ENCODE results near the gene CPA5. TPM values are rescaled to one million over a fixed set of nuclear protein-coding genes. Genes with fewer than 3 reads are reported as not detected.
A peak's percentile ranks its signal among the peaks of the same experiment; 100 is the strongest.
"Not testable (repeated sequence)": the region's sequence is repeated elsewhere in the genome, so short reads cannot be mapped to it uniquely, and the experiment has no call there.

The CPA5 gene
- total RNA-seq, 2 donors from 2014 or later: not detected

GRCh38 chr7:130367836-130368746 lies 23.5 kb downstream of the CPA5 start:
- H3K27me3 Mint-ChIP-seq: no peaks in the 10 kb centered on the region
- H3K27ac Mint-ChIP-seq: no peak overlapping the region
- H3K4me3 Mint-ChIP-seq: no peak overlapping the region
- H3K9me3 Mint-ChIP-seq: no peaks in the 10 kb centered on the region
- peaks cover 6 to 8% of the 10 kb centered on the region in 2 donors for H3K4me1 Mint-ChIP-seq (ENCODE audit: low read depth in 2 of 2)
- no peak for DNase-seq (ENCODE audit: low spot score)
- ATAC-seq: no peak
- H3K36me3 Mint-ChIP-seq: no peaks in the 10 kb centered on the region

GRCh38 chr7:130369110-130369711 lies 24.6 kb downstream of the CPA5 start:
- Mint-ChIP-seq H3K36me3 (no peaks in the 10 kb centered on the region), H3K4me3 (no peak overlapping the region), H3K27ac (no peak overlapping the region), H3K27me3 (no peaks in the 10 kb centered on the region), H3K9me3 (no peaks in the 10 kb centered on the region), H3K4me1 (ENCODE audit: low read depth in 2 of 2) (peaks cover 6 to 8% of the 10 kb centered on the region in 2 donors)
- no peak for ATAC-seq
- DNase-seq (ENCODE audit: low spot score): no peak

- Mint-ChIP-seq H3K9me3 (no peaks in the 10 kb centered on the region), H3K36me3 (no peaks in the 10 kb centered on the region), H3K27ac (no peak overlapping the region), H3K4me3 (no peak overlapping the region), H3K27me3 (no peaks in the 10 kb centered on the region), H3K4me1 (ENCODE audit: low read depth in 2 of 2) (peaks cover 6 to 8% of the 10 kb centered on the region in 2 donors)
- no peak for DNase-seq (ENCODE audit: low spot score)
- ATAC-seq: no peak
These were observed 25.4 kb downstream of the CPA5 start for GRCh38 chr7:130369831-130370550.

- Mint-ChIP-seq H3K36me3 (no peaks in the 10 kb centered on the region), H3K4me1 (ENCODE audit: low read depth in 2 of 2) (peaks cover 6 to 8% of the 10 kb centered on the region in 2 donors), H3K27ac (no peak overlapping the region), H3K27me3 (no peaks in the 10 kb centered on the region), H3K9me3 (peaks cover under 1% of the 10 kb centered on the region), H3K4me3 (no peak overlapping the region)
- ATAC-seq: no peak
- no peak for DNase-seq (ENCODE audit: low spot score)
These were observed 26.4 kb downstream of the CPA5 start for GRCh38 chr7:130371046-130371445.

- no peak overlapping the region for H3K4me3 Mint-ChIP-seq
- H3K9me3 Mint-ChIP-seq: peaks cover 6% of the 10 kb centered on the region
- peaks cover 6 to 8% of the 10 kb centered on the region in 2 donors for H3K4me1 Mint-ChIP-seq (ENCODE audit: low read depth in 2 of 2)
- H3K27me3 Mint-ChIP-seq: no peaks in the 10 kb centered on the region
- no peak for DNase-seq (ENCODE audit: low spot score)
- no peaks in the 10 kb centered on the region for H3K36me3 Mint-ChIP-seq
- H3K27ac Mint-ChIP-seq: no peak overlapping the region
- ATAC-seq: no peak
These were observed 28.0 kb downstream of the CPA5 start for GRCh38 chr7:130372402-130373165.

GRCh38 chr7:130374507-130374906 lies 29.9 kb downstream of the CPA5 start:
- no peak overlapping the region for H3K27ac Mint-ChIP-seq
- ATAC-seq: no peak

GRCh38 chr7:130376461-130376860 lies 31.8 kb downstream of the CPA5 start:
- not testable (repeated sequence) for DNase-seq (ENCODE audit: low spot score); H3K4me3 Mint-ChIP-seq; ATAC-seq; H3K36me3 Mint-ChIP-seq; H3K27ac Mint-ChIP-seq; H3K4me1 Mint-ChIP-seq (ENCODE audit: low read depth in 2 of 2); H3K9me3 Mint-ChIP-seq; H3K27me3 Mint-ChIP-seq

More at GRCh38 chr7:130374507-130374906, 29.9 kb downstream of the CPA5 start:
- peaks cover 6% of the 10 kb centered on the region for H3K9me3 Mint-ChIP-seq
- H3K27me3 Mint-ChIP-seq: no peaks in the 10 kb centered on the region
- DNase-seq (ENCODE audit: low spot score): no peak
- H3K4me3 Mint-ChIP-seq: no peak overlapping the region
- H3K36me3 Mint-ChIP-seq: no peaks in the 10 kb centered on the region
- H3K4me1 Mint-ChIP-seq (ENCODE audit: low read depth in 2 of 2): peaks cover 4 to 6% of the 10 kb centered on the region in 2 donors

GRCh38 chr7:130377178-130377577 lies 32.6 kb downstream of the CPA5 start:
- Mint-ChIP-seq H3K27me3 (no peaks in the 10 kb centered on the region), H3K9me3 (peaks cover 6% of the 10 kb centered on the region), H3K4me3 (no peak overlapping the region), H3K27ac (no peak overlapping the region), H3K4me1 (ENCODE audit: low read depth in 2 of 2) (peaks cover 0 to 3% of the 10 kb centered on the region in 2 donors), H3K36me3 (no peaks in the 10 kb centered on the region)
- DNase-seq (ENCODE audit: low spot score) (no peak), ATAC-seq (no peak)

- Mint-ChIP-seq H3K4me3 (no peak overlapping the region), H3K36me3 (no peaks in the 10 kb centered on the region), H3K27ac (no peak overlapping the region), H3K27me3 (no peaks in the 10 kb centered on the region), H3K9me3 (peaks cover 6% of the 10 kb centered on the region), H3K4me1 (ENCODE audit: low read depth in 2 of 2) (peaks cover 0 to 3% of the 10 kb centered on the region in 2 donors)
- DNase-seq (ENCODE audit: low spot score) (no peak), ATAC-seq (peak in 1 of 2 donors; percentile 14)
These were observed 34.4 kb downstream of the CPA5 start for GRCh38 chr7:130379019-130379418.

- Mint-ChIP-seq H3K4me1 (ENCODE audit: low read depth in 2 of 2) (peaks cover 0 to 3% of the 10 kb centered on the region in 2 donors), H3K4me3 (no peak overlapping the region), H3K9me3 (peaks cover 6% of the 10 kb centered on the region), H3K36me3 (no peaks in the 10 kb centered on the region), H3K27me3 (no peaks in the 10 kb centered on the region), H3K27ac (no peak overlapping the region)
- ATAC-seq (no peak), DNase-seq (ENCODE audit: low spot score) (no peak)
These were observed 34.9 kb downstream of the CPA5 start for GRCh38 chr7:130379532-130379920.

- H3K9me3 Mint-ChIP-seq: peaks cover 6% of the 10 kb centered on the region
- no peaks in the 10 kb centered on the region for H3K27me3 Mint-ChIP-seq
- H3K4me1 Mint-ChIP-seq (ENCODE audit: low read depth in 2 of 2): peaks cover 0 to 3% of the 10 kb centered on the region in 2 donors
- ATAC-seq: no peak
- no peak for DNase-seq (ENCODE audit: low spot score)
- H3K27ac Mint-ChIP-seq: no peak within 1 kb of the TSS
- no peaks in the 10 kb centered on the region for H3K36me3 Mint-ChIP-seq
- H3K4me3 Mint-ChIP-seq: no peak within 1 kb of the TSS
These were observed 35.6 kb downstream of the CPA5 start, which contains the start of gene CPA1 for GRCh38 chr7:130379921-130380860. Gene CPA1 (plus strand): TSS chr7:130380494. CDS start chr7:130380521, 27 bp downstream.

GRCh38 chr7:130380861-130381455 lies 36.3 kb downstream of the CPA5 start:
- peaks cover 0 to 3% of the 10 kb centered on the region in 2 donors for H3K4me1 Mint-ChIP-seq (ENCODE audit: low read depth in 2 of 2)
- no peaks in the 10 kb centered on the region for H3K27me3 Mint-ChIP-seq
- DNase-seq (ENCODE audit: low spot score) (no peak), ATAC-seq (peak in 1 of 2 donors; percentile 4)
- no peak overlapping the region for H3K27ac Mint-ChIP-seq
- H3K9me3 Mint-ChIP-seq: peaks cover 6% of the 10 kb centered on the region
- H3K36me3 Mint-ChIP-seq: no peaks in the 10 kb centered on the region
- H3K4me3 Mint-ChIP-seq: no peak overlapping the region
